NCI-H2029 (cell line): ENCODE data around the gene LRRK1.

Source experiments
- DNase-seq: peaks from one replicate; lab custom pipeline; 2025; lab: John Stamatoyannopoulos, UW

The LRRK1 gene

GRCh38 chr15:100909989-100910955 lies 8.9 kb upstream of the LRRK1 start:
- DNase-seq: no peak

- no peak for DNase-seq
Observed at GRCh38 chr15:100911086-100911485, 8.1 kb upstream of the LRRK1 start.

- no peak for DNase-seq
Observed at GRCh38 chr15:100913961-100914360, 5.2 kb upstream of the LRRK1 start.

- no peak for DNase-seq
Observed at GRCh38 chr15:100914876-100915275, 4.3 kb upstream of the LRRK1 start.

GRCh38 chr15:100918034-100918689 lies 995 bp upstream of the LRRK1 start:
- no peak for DNase-seq

- DNase-seq: no peak
Observed at GRCh38 chr15:100919481-100920405, 586 bp downstream of the LRRK1 start.

DNA sequence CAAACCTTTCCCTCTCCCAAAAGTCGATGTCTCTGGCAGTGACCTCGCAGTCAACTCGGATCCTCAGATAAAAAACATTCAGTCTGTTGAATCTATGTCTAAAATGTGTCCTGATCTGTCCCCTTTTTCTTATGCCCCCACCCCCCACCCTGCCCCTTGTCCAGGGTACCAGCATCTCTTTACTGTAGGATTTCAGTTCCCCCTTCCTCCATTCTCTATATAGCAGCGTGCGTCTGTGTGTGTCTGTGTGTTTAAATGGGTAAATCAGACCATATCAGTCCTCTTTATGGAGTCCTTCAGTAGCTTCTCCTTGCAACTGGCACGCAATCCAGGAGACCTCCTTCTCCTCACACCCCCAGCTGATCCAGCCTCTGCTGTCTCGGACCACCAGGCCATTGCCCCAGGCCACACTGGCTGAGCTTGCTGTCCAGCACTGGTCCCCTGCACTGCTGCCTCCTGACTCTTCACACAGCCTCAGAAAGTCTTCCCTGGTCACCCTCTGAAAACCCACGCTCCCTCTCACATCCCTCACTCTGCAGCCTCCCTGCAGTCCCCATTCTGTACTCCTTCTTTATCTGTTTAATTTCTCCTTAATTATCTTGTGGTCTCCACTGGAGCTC lies 1.5 kb downstream of the LRRK1 start:
- DNase-seq: no peak

- no peak for DNase-seq
Observed at GRCh38 chr15:100922192-100923040, 3.3 kb downstream of the LRRK1 start.

- DNase-seq: no peak
Observed at GRCh38 chr15:100923076-100923475, 3.9 kb downstream of the LRRK1 start.

DNA sequence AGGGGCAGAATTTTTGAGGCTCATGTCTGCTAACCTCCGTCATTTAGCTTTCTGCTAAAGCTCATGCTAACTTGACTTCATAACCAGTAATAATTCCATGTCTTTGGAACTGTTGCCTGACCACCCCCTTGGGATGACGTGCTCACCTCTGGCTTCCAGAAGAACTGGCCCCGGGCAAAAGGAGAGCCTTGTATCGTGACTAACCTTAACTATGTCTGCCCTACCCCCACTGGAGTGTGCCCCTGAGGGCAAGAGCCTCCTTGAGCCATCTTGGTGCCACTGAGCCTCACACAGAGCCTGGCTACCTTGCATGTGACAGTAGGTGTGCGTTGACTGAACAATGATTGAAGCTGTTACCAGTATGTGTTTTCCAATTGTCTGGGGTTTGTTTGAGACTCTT lies 4.7 kb downstream of the LRRK1 start:
- DNase-seq: no peak

- DNase-seq: no peak
Observed at GRCh38 chr15:100924436-100924835, 5.3 kb downstream of the LRRK1 start.

DNA sequence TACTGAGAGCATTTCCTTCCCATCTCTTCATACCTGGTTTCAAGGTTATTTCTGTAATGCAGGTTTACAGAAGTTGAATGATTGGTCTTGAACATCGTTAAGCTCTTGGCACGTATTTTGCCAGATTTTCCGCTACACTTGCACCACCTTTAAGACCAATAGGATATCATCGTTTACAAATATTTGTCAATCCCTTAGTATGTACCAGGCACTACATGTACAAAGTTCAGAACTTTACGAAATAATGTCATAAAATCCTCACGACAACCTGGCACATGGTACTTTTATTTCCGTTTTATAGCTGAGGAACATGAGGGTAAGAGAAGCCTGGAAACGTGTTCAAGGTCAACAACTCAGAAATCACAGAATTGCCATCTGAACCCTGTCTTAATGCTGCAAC lies 6.3 kb downstream of the LRRK1 start:
- DNase-seq: no peak

GRCh38 chr15:100926258-100926657 lies 7.1 kb downstream of the LRRK1 start:
- DNase-seq: no peak

- DNase-seq: no peak
Observed at GRCh38 chr15:100926971-100927756, 8.0 kb downstream of the LRRK1 start.

DNA sequence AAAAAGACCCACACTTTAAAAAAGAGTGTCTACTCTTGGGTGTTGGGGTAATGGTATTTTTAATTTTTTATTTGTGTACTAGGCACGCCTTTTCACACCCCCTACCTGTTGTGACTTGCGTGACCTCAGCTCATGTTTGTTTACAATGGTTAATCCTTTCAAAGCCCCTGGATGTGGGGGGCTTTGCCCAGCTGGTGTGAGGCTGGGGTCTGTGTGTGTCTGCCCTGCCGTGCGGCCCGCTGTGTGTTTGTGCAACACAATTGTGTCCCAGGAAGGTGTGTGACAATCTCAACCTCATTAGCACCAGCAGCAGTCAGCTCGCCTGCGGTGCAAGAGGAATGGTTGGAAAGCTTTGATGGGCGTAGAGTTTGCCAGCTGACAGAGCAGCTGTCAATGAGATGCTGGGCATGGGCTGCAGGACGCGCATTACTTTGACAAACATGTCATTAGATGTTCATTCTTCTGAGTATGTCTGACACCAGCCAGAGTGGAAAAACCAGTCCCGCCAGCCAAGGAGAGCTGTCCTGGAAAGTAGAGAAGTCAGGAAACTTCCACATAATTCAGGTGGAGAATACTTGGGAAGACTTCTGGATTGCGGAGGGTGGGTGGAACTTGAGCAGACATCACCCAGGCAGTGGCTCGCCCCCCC lies 9.6 kb downstream of the LRRK1 start:
- no peak for DNase-seq

GRCh38 chr15:100929641-100930042 lies 10.5 kb downstream of the LRRK1 start:
- DNase-seq: no peak

DNA sequence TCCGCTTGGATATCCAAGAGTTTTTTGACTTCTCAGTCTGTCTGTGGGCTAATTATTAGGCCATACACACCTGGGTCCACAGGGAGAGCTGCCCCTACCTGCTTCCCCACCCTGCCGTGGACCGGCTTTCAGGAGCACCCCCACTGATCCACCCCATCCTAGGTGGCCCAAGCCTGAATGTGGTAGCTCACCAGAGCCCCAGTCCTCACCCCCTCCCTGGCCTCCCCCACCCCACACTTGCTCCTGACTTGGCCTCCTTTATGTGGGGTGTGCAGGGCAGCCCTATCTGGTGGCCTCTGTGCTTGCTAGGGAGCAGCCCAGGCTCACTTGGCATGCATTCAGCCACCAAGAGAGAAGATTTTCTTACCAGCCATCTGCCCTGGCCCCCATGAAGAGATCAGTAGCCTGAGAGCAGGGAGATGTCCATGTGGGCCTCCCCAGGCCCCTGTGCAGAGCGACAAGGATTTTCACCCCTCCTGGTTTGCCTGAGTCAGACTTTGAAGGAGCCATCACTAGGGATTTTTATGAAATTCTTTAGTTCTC lies 11.2 kb downstream of the LRRK1 start:
- no peak for DNase-seq

GRCh38 chr15:100931143-100931890 lies 12.2 kb downstream of the LRRK1 start:
- DNase-seq: no peak
